ENCODE results near the gene CPE. TPM values are rescaled to one million over a fixed set of nuclear protein-coding genes. Genes with fewer than 3 reads are reported as not detected.
A peak's percentile ranks its signal among the peaks of the same experiment; 100 is the strongest.

CPE gene
- polyA plus RNA-seq, 3 donors: 89.0 to 152 (median 96.9) TPM

- DNase-seq: no peak
These were observed 18.6 kb upstream of the CPE start for GRCh38 chr4:165360041-165360695.

DNA sequence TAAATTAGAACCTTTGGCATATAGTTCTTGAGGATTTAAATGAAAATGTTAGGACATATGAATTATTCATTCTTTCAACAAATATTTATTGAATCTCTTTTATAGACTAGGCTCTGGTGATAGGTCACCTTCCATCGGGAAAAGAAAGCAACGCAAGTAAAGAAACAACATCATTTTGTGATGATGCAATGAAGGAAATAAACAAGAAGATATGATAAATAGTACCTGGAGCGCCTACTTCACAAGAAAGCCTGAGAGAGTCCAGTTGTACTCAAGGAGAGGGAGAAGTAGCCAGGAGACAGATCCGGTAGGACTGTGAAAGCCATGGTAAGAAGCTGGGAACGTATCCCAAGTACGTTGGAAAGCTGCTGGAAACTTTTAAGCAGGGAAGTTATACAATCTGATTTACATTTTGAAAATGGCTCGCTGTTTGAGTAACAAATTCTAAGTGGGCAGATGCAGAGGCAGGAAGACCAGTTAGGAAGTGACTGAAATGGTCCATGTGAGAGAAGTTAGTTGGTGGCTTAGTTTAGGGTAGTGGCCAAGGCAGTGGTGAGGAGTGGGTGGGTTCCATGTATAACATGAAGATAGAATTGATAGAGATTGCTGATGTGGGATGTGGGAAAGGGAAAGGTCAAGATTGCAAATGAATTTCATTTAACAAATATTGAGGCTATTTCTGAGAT, 17.7 kb upstream of the CPE start:
- DNase-seq: no peak

GRCh38 chr4:165361810-165362209, 17.0 kb upstream of the CPE start:
- no peak for DNase-seq

DNA sequence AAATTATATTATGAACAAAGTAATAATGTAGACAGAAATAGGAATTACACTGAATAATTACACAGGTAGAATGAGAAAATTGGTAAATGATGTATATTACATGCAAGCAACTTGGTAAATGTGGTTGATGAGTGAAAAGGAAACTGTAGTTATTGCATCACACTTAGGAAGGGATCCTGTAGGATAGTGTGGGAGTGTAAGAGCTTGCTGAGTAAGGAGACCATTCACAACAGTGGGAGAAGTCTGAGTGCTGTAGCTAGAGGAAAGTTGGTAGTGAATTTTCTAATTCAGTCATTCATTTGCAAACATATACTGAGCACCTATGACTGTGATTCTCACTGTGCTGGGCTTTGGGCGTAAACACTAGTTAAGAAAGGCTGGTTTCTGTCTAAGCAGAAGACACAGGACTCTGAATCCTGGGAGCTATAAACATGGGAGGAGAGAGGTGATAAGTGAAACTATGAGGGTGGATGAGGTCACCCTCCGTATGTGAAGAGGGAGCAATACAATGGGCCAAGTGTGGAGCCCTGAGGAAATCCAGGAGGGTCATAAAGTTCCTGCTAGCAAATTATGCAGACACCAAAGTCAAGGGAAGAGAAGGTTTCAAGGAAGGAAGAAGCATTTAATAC, 14.2 kb upstream of the CPE start:
- DNase-seq: no peak

DNA sequence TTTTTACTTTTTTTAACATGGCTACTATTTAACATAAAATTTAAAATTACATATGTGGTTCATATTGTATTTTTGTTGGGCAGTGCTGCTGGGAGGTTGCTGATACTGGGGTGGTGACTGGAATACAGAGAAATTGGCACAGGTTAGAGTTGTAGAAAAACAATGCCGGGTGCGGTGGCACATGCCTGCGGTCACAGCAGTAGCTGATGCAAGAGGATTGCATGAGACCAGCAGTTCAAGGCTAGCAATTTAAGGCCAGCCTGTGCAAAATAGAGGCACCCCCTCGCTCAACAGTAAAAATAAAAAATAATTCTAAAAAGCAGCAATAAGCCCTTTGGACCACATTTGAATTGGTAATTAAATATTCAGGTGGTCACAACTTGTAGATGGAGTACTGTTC, 11.8 kb upstream of the CPE start:
- no peak for DNase-seq

DNA sequence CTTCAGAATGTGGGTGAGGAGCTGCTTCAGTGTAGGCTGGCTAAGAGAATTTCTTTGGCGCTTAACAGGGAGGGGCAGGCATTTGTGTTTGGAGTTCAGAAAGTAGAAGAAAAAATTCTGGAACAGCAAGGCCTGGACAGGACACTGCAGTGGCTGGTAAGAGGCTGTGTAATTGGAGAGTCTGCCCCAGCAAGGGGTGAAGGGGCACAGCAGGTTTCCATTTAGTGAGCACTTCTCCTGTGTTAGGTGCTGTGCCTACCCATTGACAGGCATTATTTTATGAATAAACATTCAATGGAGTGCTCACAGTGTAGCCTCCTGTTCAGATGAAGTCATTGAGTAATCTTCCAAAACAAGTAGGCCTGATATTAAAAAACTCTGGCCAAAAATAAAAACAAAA, 10.7 kb upstream of the CPE start:
- DNase-seq: no peak

- no peak for DNase-seq
These were observed 10.2 kb upstream of the CPE start for GRCh38 chr4:165368567-165368966.

DNA sequence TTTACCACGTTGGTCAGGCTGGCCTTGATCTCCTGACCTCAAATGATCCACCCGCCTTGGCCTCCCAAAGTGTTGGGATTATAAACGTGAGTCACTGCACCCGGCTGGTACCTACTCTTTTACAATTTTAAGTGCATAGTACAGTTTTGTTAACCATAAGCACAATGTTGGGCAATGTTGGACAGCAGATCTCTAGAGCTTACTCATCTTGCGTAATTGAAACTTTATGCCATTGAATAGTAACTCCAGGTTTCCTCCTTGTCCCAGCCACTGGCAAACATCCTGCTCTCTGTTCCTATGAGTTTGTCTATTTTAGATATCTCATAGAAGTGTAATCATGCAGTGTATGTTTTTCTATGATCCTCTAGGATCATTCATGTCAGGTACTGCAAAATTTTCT, 9.3 kb upstream of the CPE start:
- DNase-seq: no peak

GRCh38 chr4:165370530-165370929, 8.3 kb upstream of the CPE start:
- DNase-seq: no peak

DNA sequence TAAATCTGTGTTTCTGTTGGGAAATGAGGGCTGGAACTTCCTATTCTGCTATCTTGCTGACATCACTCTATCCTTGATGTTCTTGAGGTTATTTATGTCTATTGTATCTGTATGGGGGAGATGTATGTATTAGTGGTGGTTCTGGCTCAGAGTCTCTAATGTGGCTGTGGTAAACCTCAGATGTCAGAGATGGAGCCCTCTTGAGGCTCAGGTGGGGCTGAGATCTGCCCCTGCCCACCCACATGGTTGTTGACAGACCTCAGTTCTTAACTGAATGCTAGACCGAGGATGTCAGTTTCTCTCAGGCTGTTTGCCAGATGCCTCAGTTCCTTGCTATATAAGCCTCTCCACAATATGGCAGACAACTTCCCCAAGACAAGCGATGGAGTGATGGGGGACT, 3.3 kb upstream of the CPE start:
- DNase-seq: no peak

DNA sequence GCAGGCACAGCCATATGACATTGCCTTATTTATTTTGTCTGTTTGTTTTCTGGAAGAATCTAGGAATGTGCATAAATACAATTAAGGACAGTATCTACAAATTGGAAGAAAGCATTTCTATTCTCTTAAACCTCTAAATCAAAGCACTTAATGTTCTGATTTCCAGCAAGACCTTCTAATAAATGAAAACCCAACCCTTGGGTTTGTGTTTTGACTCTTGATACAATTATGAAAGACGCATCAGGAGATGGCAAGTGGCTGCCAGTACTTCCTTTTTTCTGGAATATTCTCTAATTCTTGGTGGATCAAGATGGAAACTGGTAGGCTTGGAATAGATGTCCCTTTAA, 437 bp upstream of the CPE start:
- no peak for DNase-seq

- no peak for DNase-seq
These were observed 863 bp downstream of the CPE start for GRCh38 chr4:165379678-165380064.

- DNase-seq: no peak
These were observed 2.0 kb downstream of the CPE start for GRCh38 chr4:165380805-165381204.

- DNase-seq: no peak
These were observed 3.1 kb downstream of the CPE start for GRCh38 chr4:165381821-165382373.

DNA sequence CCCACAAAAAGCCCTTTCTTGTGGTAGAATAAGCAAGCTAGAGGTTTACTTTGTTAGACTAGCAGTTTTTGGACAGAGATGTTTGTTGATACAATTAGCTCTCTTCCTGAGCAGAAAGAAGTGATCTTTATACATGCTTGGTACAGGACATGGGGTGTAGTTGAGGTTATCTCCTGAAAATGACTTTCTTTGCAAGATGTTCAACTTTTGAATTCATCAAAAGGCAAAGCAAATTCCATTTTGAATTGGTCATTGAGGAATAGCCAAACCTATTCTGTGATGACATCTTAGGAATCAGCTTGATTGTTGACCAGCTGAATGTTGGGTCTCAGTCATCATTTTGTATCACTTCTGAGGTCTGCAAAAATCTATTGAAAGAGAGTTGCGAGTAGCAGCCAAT, 3.8 kb downstream of the CPE start:
- no peak for DNase-seq

DNA sequence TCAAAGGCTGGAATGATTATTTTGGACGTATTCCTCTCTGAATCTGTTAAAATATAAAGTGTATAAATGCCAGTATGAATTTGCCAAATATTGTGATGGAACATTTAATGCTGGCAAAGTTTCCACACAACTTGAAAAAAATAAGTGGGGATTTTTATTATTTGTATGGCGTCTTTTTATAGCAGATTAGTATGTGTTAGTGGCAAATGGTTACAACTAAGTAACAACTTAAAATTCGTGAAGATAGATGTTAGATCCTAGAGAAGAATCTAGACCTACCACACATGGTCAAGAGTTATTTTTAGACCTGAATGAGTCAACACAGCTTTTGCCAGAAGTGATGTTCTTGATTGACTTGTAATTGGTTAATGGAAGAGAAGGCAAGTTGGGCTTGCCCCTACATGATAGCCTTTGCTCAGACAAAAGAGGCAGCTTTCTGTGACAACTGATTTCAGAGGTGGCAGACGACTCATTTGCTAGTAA, 4.8 kb downstream of the CPE start:
- DNase-seq: no peak

DNA sequence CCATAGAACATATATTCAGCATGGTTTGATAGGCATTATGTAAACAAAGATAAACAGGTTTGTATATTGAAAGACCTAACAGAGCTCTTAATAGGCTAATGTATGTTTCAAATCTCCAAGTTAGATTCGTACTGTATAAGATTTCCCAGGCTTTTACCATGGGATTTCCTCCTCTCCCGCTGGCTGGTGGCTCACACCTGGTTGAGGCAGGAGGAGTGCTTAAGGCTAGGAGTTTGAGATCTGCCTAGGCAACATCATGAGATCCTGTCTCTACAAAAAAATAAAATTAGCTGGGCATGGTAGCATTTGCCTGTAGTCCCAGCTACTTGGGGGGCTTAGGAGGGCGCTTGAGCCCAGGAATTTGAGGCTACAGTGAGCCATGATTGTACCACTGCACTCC, 5.4 kb downstream of the CPE start:
- DNase-seq: no peak

GRCh38 chr4:165384598-165384997, 5.8 kb downstream of the CPE start:
- peak; percentile 65 for DNase-seq

GRCh38 chr4:165385126-165385525, 6.3 kb downstream of the CPE start:
- no peak for DNase-seq

DNA sequence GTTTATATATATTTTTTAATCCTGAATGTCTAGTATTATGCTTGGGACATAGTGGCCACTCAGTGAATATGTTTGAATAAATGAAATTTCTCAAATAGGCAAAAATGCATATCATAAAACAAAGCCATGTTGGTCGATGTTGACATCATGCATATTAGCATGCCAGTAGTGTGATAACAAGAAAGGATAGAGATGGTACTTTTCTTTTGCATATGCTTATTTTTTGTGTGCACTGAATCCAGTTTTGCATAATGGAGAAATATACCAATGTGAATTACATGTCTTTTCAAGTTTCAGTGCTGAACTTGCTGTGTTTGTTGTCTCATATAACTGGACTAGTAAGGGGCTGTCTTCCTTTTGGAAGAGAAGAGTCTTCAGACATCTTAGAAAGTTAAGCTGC, 7.5 kb downstream of the CPE start:
- DNase-seq: no peak

- DNase-seq: no peak
These were observed 9.9 kb downstream of the CPE start for GRCh38 chr4:165388756-165389155.

GRCh38 chr4:165393051-165393450, 14.2 kb downstream of the CPE start:
- no peak for DNase-seq

GRCh38 chr4:165393704-165394103, 14.9 kb downstream of the CPE start:
- DNase-seq: no peak
